Midbrain (tissue), 1 donor: Measurements from ENCODE around the gene CD84.
"Not testable (repeated sequence)": the region's sequence is repeated elsewhere in the genome, so short reads cannot be mapped to it uniquely, and the experiment has no call there.

Experiments
- DNase-seq: peaks from one replicate; lab custom pipeline; 2025; lab: John Stamatoyannopoulos, UW

CD84 gene

GRCh38 chr1:160570840-160571239, 8.5 kb downstream of the CD84 start:
- DNase-seq, result no peak

GRCh38 chr1:160569806-160570205, 9.5 kb downstream of the CD84 start:
- DNase-seq, result no peak

GRCh38 chr1:160567858-160568682, 11.2 kb downstream of the CD84 start:
- DNase-seq, result no peak

GRCh38 chr1:160567341-160567740, 12.0 kb downstream of the CD84 start:
- DNase-seq, result no peak

GRCh38 chr1:160565564-160565963, 13.7 kb downstream of the CD84 start:
- DNase-seq, result no peak

GRCh38 chr1:160563230-160563629, 16.1 kb downstream of the CD84 start:
- DNase-seq, result not testable (repeated sequence)

GRCh38 chr1:160562745-160563144, 16.6 kb downstream of the CD84 start:
- not testable (repeated sequence) for DNase-seq

GRCh38 chr1:160560806-160561205, 18.5 kb downstream of the CD84 start:
- no peak for DNase-seq

GRCh38 chr1:160560045-160560705, 19.1 kb downstream of the CD84 start:
- DNase-seq, result no peak

GRCh38 chr1:160559437-160559836, 19.9 kb downstream of the CD84 start:
- not testable (repeated sequence) for DNase-seq

- no peak for DNase-seq
These were observed 20.5 kb downstream of the CD84 start for GRCh38 chr1:160558660-160559380.

GRCh38 chr1:160553778-160554177, 25.5 kb downstream of the CD84 start:
- DNase-seq, result no peak

GRCh38 chr1:160552425-160552824, 26.9 kb downstream of the CD84 start:
- no peak for DNase-seq

- no peak for DNase-seq
These were observed 28.7 kb downstream of the CD84 start for GRCh38 chr1:160550572-160551034.

GRCh38 chr1:160549665-160550006, 29.7 kb downstream of the CD84 start:
- no peak for DNase-seq

GRCh38 chr1:160548960-160549664, 30.2 kb downstream of the CD84 start:
- no peak for DNase-seq

GRCh38 chr1:160548183-160548582, 31.1 kb downstream of the CD84 start:
- DNase-seq, result no peak

GRCh38 chr1:160547422-160547821, 31.9 kb downstream of the CD84 start:
- no peak for DNase-seq

GRCh38 chr1:160546942-160547341, 32.4 kb downstream of the CD84 start:
- no peak for DNase-seq

GRCh38 chr1:160544647-160545046, 34.6 kb downstream of the CD84 start:
- no peak for DNase-seq

GRCh38 chr1:160542303-160542945, 36.9 kb downstream of the CD84 start:
- no peak for DNase-seq
